Astrocyte (in vitro differentiated cells and primary cell): ENCODE results near the gene GDPD2.

Experiments used
- EZH2 ChIP-seq: IDR thresholded peaks from 2 replicates; pipeline ENCODE4 v1.6.1; 2012; ENCODE audit warnings: mild to moderate bottlenecking, low read length, inconsistent platforms; ENCODE audit not compliant: insufficient read depth
- TF ChIP-seq, protein P1 (sequence below): IDR thresholded peaks from 2 replicates; pipeline ENCODE4 v1.5.1; 2011; ENCODE audit warnings: low read depth, mild to moderate bottlenecking, inconsistent platforms, low read length, moderate library complexity; ENCODE audit not compliant: insufficient read depth

DNA sequence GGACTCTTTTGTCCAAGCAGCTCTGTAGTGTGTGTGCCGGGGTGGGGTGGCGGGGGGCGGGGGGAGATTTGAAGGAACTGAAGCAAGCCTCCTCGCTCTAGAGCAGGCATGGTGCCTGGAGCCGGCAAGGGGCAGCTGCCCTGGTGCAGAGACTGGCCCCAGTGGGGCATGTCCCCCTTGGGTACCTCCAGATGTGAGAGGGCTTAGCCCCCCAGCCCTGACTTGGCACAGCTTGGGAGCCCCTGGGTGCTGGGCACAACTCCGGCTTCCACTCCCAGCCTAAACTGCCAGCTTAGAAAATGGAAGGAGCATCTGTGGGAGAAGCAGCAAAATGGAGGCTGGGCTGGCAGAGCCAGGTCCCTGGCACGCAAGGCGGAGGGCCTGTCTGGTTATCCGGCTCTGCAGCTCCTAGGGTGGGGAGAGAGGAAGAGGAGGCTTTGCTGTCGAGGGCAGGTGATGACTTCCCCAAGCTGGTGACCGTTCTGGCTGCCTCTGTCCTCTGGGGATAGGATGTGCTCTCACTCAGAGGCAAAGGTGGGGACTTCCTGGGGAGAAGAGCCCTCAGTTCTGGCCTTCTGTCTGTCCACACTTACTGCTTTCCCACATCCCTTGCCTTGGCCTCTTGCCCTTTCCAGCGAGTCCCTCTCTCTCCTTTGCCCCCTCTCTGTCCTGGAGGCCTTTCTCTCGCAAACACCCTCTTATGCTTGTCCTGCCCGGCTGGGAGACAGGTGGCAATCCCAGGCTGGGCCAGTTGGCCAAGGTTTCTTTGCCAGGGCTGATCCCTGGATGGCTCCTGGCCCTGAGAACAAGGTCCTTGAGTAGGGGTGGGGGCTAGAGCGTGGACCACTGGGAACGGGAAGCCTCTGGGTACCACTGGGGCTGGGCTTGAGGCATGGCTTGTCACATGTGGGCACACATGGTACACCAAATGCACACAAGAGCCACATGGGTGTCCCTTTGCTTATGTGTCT is 23.6 kb downstream of the GDPD2 start:
- TF ChIP-seq, protein P1, sequence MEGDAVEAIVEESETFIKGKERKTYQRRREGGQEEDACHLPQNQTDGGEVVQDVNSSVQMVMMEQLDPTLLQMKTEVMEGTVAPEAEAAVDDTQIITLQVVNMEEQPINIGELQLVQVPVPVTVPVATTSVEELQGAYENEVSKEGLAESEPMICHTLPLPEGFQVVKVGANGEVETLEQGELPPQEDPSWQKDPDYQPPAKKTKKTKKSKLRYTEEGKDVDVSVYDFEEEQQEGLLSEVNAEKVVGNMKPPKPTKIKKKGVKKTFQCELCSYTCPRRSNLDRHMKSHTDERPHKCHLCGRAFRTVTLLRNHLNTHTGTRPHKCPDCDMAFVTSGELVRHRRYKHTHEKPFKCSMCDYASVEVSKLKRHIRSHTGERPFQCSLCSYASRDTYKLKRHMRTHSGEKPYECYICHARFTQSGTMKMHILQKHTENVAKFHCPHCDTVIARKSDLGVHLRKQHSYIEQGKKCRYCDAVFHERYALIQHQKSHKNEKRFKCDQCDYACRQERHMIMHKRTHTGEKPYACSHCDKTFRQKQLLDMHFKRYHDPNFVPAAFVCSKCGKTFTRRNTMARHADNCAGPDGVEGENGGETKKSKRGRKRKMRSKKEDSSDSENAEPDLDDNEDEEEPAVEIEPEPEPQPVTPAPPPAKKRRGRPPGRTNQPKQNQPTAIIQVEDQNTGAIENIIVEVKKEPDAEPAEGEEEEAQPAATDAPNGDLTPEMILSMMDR, result no peak
- no peak for TF ChIP-seq EZH2
